ENCODE data around the gene TPM1. TPM values are rescaled to one million over a fixed set of nuclear protein-coding genes. Genes with fewer than 3 reads are reported as not detected.

TPM1 gene
- total RNA-seq, 1 experiment from 2014 or later = 22.5 TPM

GRCh38 chr15:63014578-63014977 is 28.0 kb upstream of the TPM1 start:
- DNase-seq (ENCODE audit: low read depth, low spot score) (no peak), ATAC-seq (no peak)
- no peak overlapping the region for H3K9ac ChIP-seq (ENCODE audit: low read length)
- BruUV-seq (replicated peaks) = no TSS peak
- H3K27ac ChIP-seq (ENCODE audit: low read depth, low read length) = no peak overlapping the region
- no peak overlapping the region for H3K4me2 ChIP-seq (ENCODE audit: low read length)
- H4K20me1 ChIP-seq (ENCODE audit: insufficient read depth) = no peaks in the 10 kb centered on the region
- no peaks in the 10 kb centered on the region for H3K27me3 ChIP-seq (ENCODE audit: insufficient read depth, low read length)
- CTCF ChIA-PET = interaction anchor here (1.3 kb wide), 1 partner anchor 33 kb away, joined by 4 read pairs; no protein-coding TSS in a partner anchor
- TF ChIP-seq JUND (IDR thresholded peaks at IDR 0.05) (no peak), MAX (IDR thresholded peaks at IDR 0.05) (no peak), YY1 (IDR thresholded peaks at IDR 0.05; ENCODE audit: extremely low read depth, insufficient replicate concordance, low read depth, low read length) (no peak), CEBPB (IDR thresholded peaks at IDR 0.05; ENCODE audit: low read depth) (no peak), POLR2AphosphoS5 (IDR thresholded peaks at IDR 0.05; ENCODE audit: low read depth, low read length) (no peak), EZH2phosphoT487 (IDR thresholded peaks at IDR 0.05; ENCODE audit: borderline replicate concordance) (no peak), ZBTB33 (IDR thresholded peaks at IDR 0.05; ENCODE audit: extremely low read depth, insufficient replicate concordance, low read length) (no peak), CTCF (IDR thresholded peaks at IDR 0.05 in 2 of 3, conservative IDR thresholded peaks at IDR 0.05 in 1 of 3; ENCODE audit: borderline replicate concordance in 1 of 3, insufficient read depth in 1 of 3, low read depth in 2 of 3, low read length in 2 of 3) (no peak)
- intact Hi-C loops (cut with micrococcal nuclease) = no loop called here
- POLR2A ChIA-PET = no interaction called here
- no peak overlapping the region for H2AFZ ChIP-seq (ENCODE audit: low read depth, low read length, poor library complexity, severe bottlenecking)
- RAD21 ChIA-PET (ENCODE audit: low non-redundant PET in 1 of 2, low total read pairs in 2 of 2, uncharacterized antibody in 2 of 2, unreplicated experiment in 2 of 2) = no interaction called here
- H3K36me3 ChIP-seq (ENCODE audit: control insufficient read depth in 1 of 2, insufficient read depth in 2 of 2, low read length in 2 of 2) = no peaks in the 10 kb centered on the region
- H3K4me1 ChIP-seq (ENCODE audit: control insufficient read depth in 1 of 2, insufficient read depth in 2 of 2, low read length in 2 of 2) = peaks cover 29 to 41% of the 10 kb centered on the region in 2 experiments
- no peaks in the 10 kb centered on the region for H3K9me2 ChIP-seq (ENCODE audit: insufficient read depth)
- no peaks in the 10 kb centered on the region for H3K79me2 ChIP-seq (ENCODE audit: insufficient read depth, low read length)
- H3K9me3 ChIP-seq (ENCODE audit: control insufficient read depth in 1 of 2, insufficient read depth in 1 of 2, low read depth in 1 of 2, low read length in 2 of 2) = no peaks in the 10 kb centered on the region
- H3K4me3 ChIP-seq (replicated peaks in 1 of 2; ENCODE audit: low read depth in 1 of 2, low read length in 2 of 2) = no peak overlapping the region

Measured in HCT116 (cell line).